ENCODE results near the gene LRTM1. TPM values are rescaled to one million over a fixed set of nuclear protein-coding genes. Genes with fewer than 3 reads are reported as not detected.

The LRTM1 gene
- total RNA-seq, 1 donor from 2014 or later, result not detected

DNA sequence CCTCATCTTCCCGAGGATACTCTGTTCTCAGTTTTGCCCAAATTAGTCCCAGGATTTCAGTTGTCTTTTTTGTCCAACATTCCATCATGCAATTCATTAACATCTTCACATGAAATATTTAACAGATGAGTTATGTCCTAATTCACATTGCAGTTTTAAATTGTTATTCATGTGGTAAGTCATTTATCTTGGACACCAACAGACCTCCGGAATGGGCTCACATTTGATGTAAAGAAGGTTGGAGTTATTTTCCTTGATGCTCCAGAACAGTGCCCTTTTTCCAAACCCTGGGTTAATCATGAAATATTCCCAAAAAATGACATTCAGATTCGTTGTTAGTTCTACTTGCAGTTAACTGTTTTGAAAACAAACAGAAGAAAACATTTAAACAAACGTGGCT, 32.8 kb upstream of the LRTM1 start:
- Histone ChIP-seq H3K4me3 (no peak overlapping the region), H3K36me3 (no peaks in the 10 kb centered on the region), H4K20me1 (ENCODE audit: low read depth) (no peaks in the 10 kb centered on the region), H3F3A (ENCODE audit: low read depth) (no peaks in the 10 kb centered on the region), H2AFZ (replicated peaks) (no peak overlapping the region), H3K4me2 (no peak overlapping the region), H3K79me2 (ENCODE audit: low read depth) (no peaks in the 10 kb centered on the region), H3K9me3 (ENCODE audit: low read depth) (no peaks in the 10 kb centered on the region), H3K4me1 (no peaks in the 10 kb centered on the region), H3K9ac (no peak overlapping the region), H3K27ac (no peak overlapping the region), H3K27me3 (no peaks in the 10 kb centered on the region)
- TF ChIP-seq, protein P1, sequence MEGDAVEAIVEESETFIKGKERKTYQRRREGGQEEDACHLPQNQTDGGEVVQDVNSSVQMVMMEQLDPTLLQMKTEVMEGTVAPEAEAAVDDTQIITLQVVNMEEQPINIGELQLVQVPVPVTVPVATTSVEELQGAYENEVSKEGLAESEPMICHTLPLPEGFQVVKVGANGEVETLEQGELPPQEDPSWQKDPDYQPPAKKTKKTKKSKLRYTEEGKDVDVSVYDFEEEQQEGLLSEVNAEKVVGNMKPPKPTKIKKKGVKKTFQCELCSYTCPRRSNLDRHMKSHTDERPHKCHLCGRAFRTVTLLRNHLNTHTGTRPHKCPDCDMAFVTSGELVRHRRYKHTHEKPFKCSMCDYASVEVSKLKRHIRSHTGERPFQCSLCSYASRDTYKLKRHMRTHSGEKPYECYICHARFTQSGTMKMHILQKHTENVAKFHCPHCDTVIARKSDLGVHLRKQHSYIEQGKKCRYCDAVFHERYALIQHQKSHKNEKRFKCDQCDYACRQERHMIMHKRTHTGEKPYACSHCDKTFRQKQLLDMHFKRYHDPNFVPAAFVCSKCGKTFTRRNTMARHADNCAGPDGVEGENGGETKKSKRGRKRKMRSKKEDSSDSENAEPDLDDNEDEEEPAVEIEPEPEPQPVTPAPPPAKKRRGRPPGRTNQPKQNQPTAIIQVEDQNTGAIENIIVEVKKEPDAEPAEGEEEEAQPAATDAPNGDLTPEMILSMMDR (IDR thresholded peaks at IDR 0.05), result no peak
- TF ChIP-seq EZH2 (IDR thresholded peaks at IDR 0.05) (no peak), EZH2phosphoT487 (IDR thresholded peaks at IDR 0.05) (no peak)
- H3K4me1 Mint-ChIP-seq, result peaks cover 40% of the 10 kb centered on the region
- no peak overlapping the region for H3K4me3 Mint-ChIP-seq
- no peak overlapping the region for H3K27ac Mint-ChIP-seq
- no peaks in the 10 kb centered on the region for H3K36me3 Mint-ChIP-seq
- DNase-seq (ENCODE audit: low spot score), result no peak
- peaks cover 8% of the 10 kb centered on the region for H3K27me3 Mint-ChIP-seq (ENCODE audit: insufficient read depth, low read depth)
- no peaks in the 10 kb centered on the region for H3K9me3 Mint-ChIP-seq

DNA sequence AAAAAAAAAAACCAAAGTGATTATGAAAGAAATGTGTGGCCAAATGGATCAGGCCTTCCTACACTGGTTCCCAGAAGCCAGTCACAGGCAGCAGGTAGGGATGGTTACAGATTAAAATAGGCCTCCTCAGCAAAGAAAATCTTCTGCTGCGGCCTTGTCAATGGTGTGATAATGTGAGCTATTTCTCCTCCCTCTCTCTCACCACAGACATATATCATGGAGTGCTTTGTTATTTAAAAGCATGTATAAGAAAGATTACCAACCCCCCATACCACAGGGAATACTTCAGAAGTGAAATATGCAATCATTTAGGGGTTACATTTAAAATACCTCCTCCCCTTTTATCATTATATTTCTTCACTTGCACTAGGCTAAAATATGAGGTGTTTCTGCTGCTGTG, 32.2 kb upstream of the LRTM1 start:
- Histone ChIP-seq H3F3A (ENCODE audit: low read depth) (peaks cover under 1% of the 10 kb centered on the region), H3K79me2 (ENCODE audit: low read depth) (no peaks in the 10 kb centered on the region), H3K4me3 (no peak overlapping the region), H2AFZ (replicated peaks) (no peak overlapping the region), H3K9ac (no peak overlapping the region), H3K36me3 (no peaks in the 10 kb centered on the region), H3K4me1 (no peaks in the 10 kb centered on the region), H4K20me1 (ENCODE audit: low read depth) (no peaks in the 10 kb centered on the region), H3K27me3 (no peaks in the 10 kb centered on the region), H3K9me3 (ENCODE audit: low read depth) (no peaks in the 10 kb centered on the region), H3K27ac (no peak overlapping the region), H3K4me2 (no peak overlapping the region)
- no peak for DNase-seq (ENCODE audit: low spot score)
- no peaks in the 10 kb centered on the region for H3K9me3 Mint-ChIP-seq
- no peak overlapping the region for H3K27ac Mint-ChIP-seq
- H3K36me3 Mint-ChIP-seq, result no peaks in the 10 kb centered on the region
- TF ChIP-seq EZH2 (IDR thresholded peaks at IDR 0.05) (no peak), EZH2phosphoT487 (IDR thresholded peaks at IDR 0.05) (no peak)
- TF ChIP-seq, protein P1 (IDR thresholded peaks at IDR 0.05), result no peak
- peaks cover 34% of the 10 kb centered on the region for H3K4me1 Mint-ChIP-seq
- H3K27me3 Mint-ChIP-seq (ENCODE audit: insufficient read depth, low read depth), result peaks cover 8% of the 10 kb centered on the region
- H3K4me3 Mint-ChIP-seq, result no peak overlapping the region

DNA sequence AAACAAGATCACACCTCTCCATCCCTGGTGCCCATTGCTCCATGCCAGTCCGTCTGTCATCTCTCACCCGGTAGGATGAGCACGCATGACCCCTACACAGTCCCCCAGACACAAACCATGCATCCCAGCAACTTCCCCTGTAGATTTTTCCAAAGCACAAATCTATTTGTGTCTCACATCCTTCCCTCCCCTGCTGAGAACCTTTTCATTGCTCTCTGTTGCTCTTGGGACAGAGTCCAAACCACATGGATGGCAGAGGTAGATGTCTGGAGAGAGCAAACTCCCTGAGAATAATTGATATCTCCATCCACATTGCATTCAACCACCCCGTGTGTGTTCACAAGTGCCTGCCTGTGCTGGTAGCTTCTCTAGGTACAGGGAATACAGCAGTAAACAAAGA, 29.9 kb upstream of the LRTM1 start:
- H3K27me3 Mint-ChIP-seq (ENCODE audit: insufficient read depth, low read depth), result peaks cover 3% of the 10 kb centered on the region
- TF ChIP-seq EZH2 (IDR thresholded peaks at IDR 0.05) (no peak), EZH2phosphoT487 (IDR thresholded peaks at IDR 0.05) (no peak)
- TF ChIP-seq, protein P1 (IDR thresholded peaks at IDR 0.05), result no peak
- Histone ChIP-seq H3K4me1 (peaks cover 15% of the 10 kb centered on the region), H2AFZ (replicated peaks) (no peak overlapping the region), H3K9ac (no peak overlapping the region), H3K9me3 (ENCODE audit: low read depth) (no peaks in the 10 kb centered on the region), H3K27ac (no peak overlapping the region), H3K4me3 (no peak overlapping the region), H3K36me3 (no peaks in the 10 kb centered on the region), H3K4me2 (no peak overlapping the region), H3K27me3 (no peaks in the 10 kb centered on the region), H4K20me1 (ENCODE audit: low read depth) (no peaks in the 10 kb centered on the region), H3F3A (ENCODE audit: low read depth) (peaks cover 11% of the 10 kb centered on the region), H3K79me2 (ENCODE audit: low read depth) (no peaks in the 10 kb centered on the region)
- H3K4me3 Mint-ChIP-seq, result no peak overlapping the region
- peak overlapping the region; percentile 17 for H3K27ac Mint-ChIP-seq
- no peaks in the 10 kb centered on the region for H3K36me3 Mint-ChIP-seq
- DNase-seq (ENCODE audit: low spot score), result no peak
- peaks cover 40% of the 10 kb centered on the region for H3K4me1 Mint-ChIP-seq
- H3K9me3 Mint-ChIP-seq, result no peaks in the 10 kb centered on the region

Data from neural progenitor cell (in vitro differentiated cells).